Thyroid gland (tissue), 4 donors: ENCODE results near the gene PCDHGB2.
"Not testable (repeated sequence)": the region's sequence is repeated elsewhere in the genome, so short reads cannot be mapped to it uniquely, and the experiment has no call there.

Experiments used
- CTCF ChIP-seq, 6 experiments: fragments of 200-600 bp in 3 of 6; fragments of 450-650 bp in 3 of 6; sonication (generic) in 3 of 6; IDR thresholded peaks; one replicate each; pipeline ENCODE4 v1.5.1; 2016 to 2019; ENCODE audit warnings: antibody characterized with exemption in 6 of 6, mild to moderate bottlenecking in 2 of 6, inconsistent platforms in 1 of 6, moderate library complexity in 1 of 6
- POLR2A ChIP-seq, 2 donors: fragments of 450-650 bp; IDR thresholded peaks; one replicate each; pipeline ENCODE4 v1.6.1; 2017; ENCODE audit warnings: antibody characterized with exemption in 2 of 2, mild to moderate bottlenecking in 2 of 2, moderate library complexity in 1 of 2

GRCh38 chr5:141375444-141376155, 15.8 kb downstream of the PCDHGB2 start:
- not testable (repeated sequence) for TF ChIP-seq CTCF, POLR2A (IDR thresholded peaks at IDR 0.05)
